CD14-positive monocyte (primary cell): ENCODE data around the gene MGAT5. TPM values are rescaled to one million over a fixed set of nuclear protein-coding genes. Genes with fewer than 3 reads are reported as not detected.

Experiments
- DNase-seq, 3 donors: peaks; one replicate each; pipeline ENCODE4 v3.0.0-alpha.2; 2011 to 2022
- H2AFZ ChIP-seq: 2 replicates; pipeline ENCODE4 v1.6.0; 2012; ENCODE audit warnings: mild to moderate bottlenecking, low read depth, low read length, inconsistent platforms; ENCODE audit not compliant: insufficient read depth, poor library complexity, severe bottlenecking
- H3K27ac ChIP-seq, 2 donors: 1 replicate in 1 of 2; 2 replicates in 1 of 2; pipeline ENCODE4 v1.5.1; 2012 to 2013; ENCODE audit warnings: low read length in 2 of 2, control low read depth in 1 of 2, inconsistent platforms in 1 of 2, low read depth in 1 of 2, mild to moderate bottlenecking in 1 of 2
- H3K27me3 ChIP-seq, 2 donors: one replicate each; pipeline versions ENCODE4 v1.6.0 to v1.6.1; 2011 to 2013; ENCODE audit warnings: low read length in 2 of 2; ENCODE audit not compliant: control insufficient read depth in 2 of 2, insufficient read depth in 2 of 2
- H3K36me3 ChIP-seq, 2 donors: replicated peaks in 1 of 2; 1 replicate in 1 of 2; 2 replicates in 1 of 2; pipeline versions ENCODE4 v1.5.1 to v1.6.1; 2012 to 2013; ENCODE audit warnings: low read length in 2 of 2, control low read depth in 1 of 2, inconsistent platforms in 1 of 2, mild to moderate bottlenecking in 1 of 2; ENCODE audit not compliant: insufficient read depth in 2 of 2, control insufficient read depth in 1 of 2
- H3K4me1 ChIP-seq, 2 donors: 1 replicate in 1 of 2; 2 replicates in 1 of 2; pipeline versions ENCODE4 v1.5.1 to v1.6.1; 2012 to 2013; ENCODE audit warnings: low read length in 2 of 2, control low read depth in 1 of 2, inconsistent platforms in 1 of 2, mild to moderate bottlenecking in 1 of 2, moderate library complexity in 1 of 2; ENCODE audit not compliant: insufficient read depth in 2 of 2, control insufficient read depth in 1 of 2
- H3K4me2 ChIP-seq: replicated peaks from 2 replicates; pipeline ENCODE3; 2012; ENCODE audit warnings: low read length, moderate library complexity, mild to moderate bottlenecking; ENCODE audit not compliant: poor library complexity, severe bottlenecking; ENCODE audit errors: extremely low read depth
- H3K4me3 ChIP-seq, 3 experiments: fragments of 200-600 bp in 1 of 3; sonication (generic) in 1 of 3; replicated peaks in 1 of 3; 1 replicate in 2 of 3; 2 replicates in 1 of 3; pipeline ENCODE4 v1.5.1; 2011 to 2013; ENCODE audit warnings: low read length in 3 of 3, mild to moderate bottlenecking in 3 of 3, control low read depth in 2 of 3, low read depth in 2 of 3, inconsistent platforms in 1 of 3, moderate library complexity in 1 of 3
- H3K79me2 ChIP-seq: 2 replicates; pipeline ENCODE4 v1.6.0; 2012; ENCODE audit warnings: mild to moderate bottlenecking, control low read depth, inconsistent platforms, low read length, moderate library complexity; ENCODE audit not compliant: insufficient read depth
- H3K9ac ChIP-seq: 2 replicates; pipeline ENCODE4 v1.6.0; 2017; ENCODE audit warnings: low read length, mild to moderate bottlenecking; ENCODE audit not compliant: insufficient read depth, poor library complexity, severe bottlenecking
- H3K9me3 ChIP-seq, 2 donors: replicated peaks in 1 of 2; 1 replicate in 1 of 2; 2 replicates in 1 of 2; pipeline versions ENCODE4 v1.5.1 to v1.6.1; 2012 to 2013; ENCODE audit warnings: low read length in 2 of 2, control low read depth in 1 of 2; ENCODE audit not compliant: control insufficient read depth in 1 of 2, insufficient read depth in 1 of 2
- H4K20me1 ChIP-seq: 2 replicates; pipeline ENCODE4 v1.6.0; 2012; ENCODE audit warnings: mild to moderate bottlenecking, low read length, control low read depth, moderate library complexity; ENCODE audit not compliant: insufficient read depth
- H3K27ac Mint-ChIP-seq, 7 donors: one replicate each; pipeline ENCODE4 v1.8.0; 2020; ENCODE audit warnings: mild to moderate bottlenecking in 7 of 7, mixed read lengths in 7 of 7, moderate library complexity in 6 of 7, inconsistent platforms in 2 of 7
- H3K27me3 Mint-ChIP-seq, 3 donors: one replicate each; pipeline ENCODE4 v1.8.0; 2021 to 2022; ENCODE audit warnings: low read depth in 3 of 3, mild to moderate bottlenecking in 3 of 3, mixed read lengths in 3 of 3, moderate library complexity in 3 of 3, inconsistent platforms in 1 of 3
- H3K36me3 Mint-ChIP-seq, 2 donors: one replicate each; pipeline ENCODE4 v1.8.0; 2020; ENCODE audit warnings: mixed read lengths in 2 of 2, inconsistent platforms in 1 of 2, mild to moderate bottlenecking in 1 of 2
- H3K4me1 Mint-ChIP-seq: one replicate; pipeline ENCODE4 v1.8.0; 2020; ENCODE audit warnings: mild to moderate bottlenecking, mixed read lengths
- H3K4me3 Mint-ChIP-seq, 2 donors: one replicate each; pipeline ENCODE4 v1.8.0; 2020; ENCODE audit warnings: mild to moderate bottlenecking in 2 of 2, mixed read lengths in 2 of 2, moderate library complexity in 1 of 2
- H3K9me3 Mint-ChIP-seq, 7 donors: one replicate each; pipeline ENCODE4 v1.8.0; 2020 to 2022; ENCODE audit warnings: mixed read lengths in 7 of 7, mild to moderate bottlenecking in 6 of 7, moderate library complexity in 6 of 7, inconsistent platforms in 2 of 7
- CTCF ChIP-seq: fragments of 200-600 bp; IDR thresholded peaks from one replicate; pipeline ENCODE4 v1.8.0; 2022; ENCODE audit warnings: antibody characterized with exemption, mild to moderate bottlenecking
- WGBS: methylation state at CpG from one replicate; pipeline ENCODE4 v1.1.5; 2013; ENCODE audit warnings: missing lambda C conversion rate; ENCODE audit not compliant: insufficient coverage; 5-methylcytosine and 5-hydroxymethylcytosine counted together
- intact Hi-C, 2 donors: fragments of 100-400 bp; cut with micrococcal nuclease; formaldehyde crosslinking; loops; one replicate each; pipeline versions ENCODE4 v1.15.0 to v1.15.1; 2023
- polyA plus RNA-seq, 3 donors: library from polyadenylated mRNA; depleted of rRNA in 1 of 3; unstranded in 2 of 3; stranded (reverse) in 1 of 3; fragments of 300-500 nt in 2 of 3; fragments of >200 nt in 1 of 3; fragmentation: Illumina TruSeq in 2 of 3; gene quantifications; 1 replicate in 2 of 3; 2 replicates in 1 of 3; pipeline ENCODE4 v1.2.3, GENCODE V29; 2012 to 2021

The MGAT5 gene
- polyA plus RNA-seq, 3 donors, result 1.9 to 6.6 (median 2.4) TPM

GRCh38 chr2:134359367-134360081, 105.7 kb downstream of the MGAT5 start:
- Histone ChIP-seq H4K20me1 (no peaks in the 10 kb centered on the region), H3K4me1 (no peaks in the 10 kb centered on the region), H3K27ac (no peak overlapping the region), H3K9ac (no peak overlapping the region), H3K36me3 (peaks cover 11 to 65% of the 10 kb centered on the region in 2 donors), H3K9me3 (no peaks in the 10 kb centered on the region), H3K79me2 (no peaks in the 10 kb centered on the region), H3K27me3 (no peaks in the 10 kb centered on the region), H3K4me2 (no peak overlapping the region), H3K4me3 (no peak overlapping the region), H2AFZ (no peak overlapping the region)
- no peak overlapping the region for H3K4me3 Mint-ChIP-seq
- intact Hi-C loops, result no loop called here
- DNase-seq, result no peak
- H3K27me3 Mint-ChIP-seq, result no peaks in the 10 kb centered on the region
- no peaks in the 10 kb centered on the region for H3K4me1 Mint-ChIP-seq
- H3K27ac Mint-ChIP-seq, result no peak overlapping the region
- H3K36me3 Mint-ChIP-seq, result peaks cover 43 to 60% of the 10 kb centered on the region in 2 donors
- 96% methylated on average over 7 of the region's 10 CpGs for WGBS
- no peaks in the 10 kb centered on the region for H3K9me3 Mint-ChIP-seq
- TF ChIP-seq CTCF, result no peak

GRCh38 chr2:134360745-134361487, 107.0 kb downstream of the MGAT5 start:
- Histone ChIP-seq H3K27me3 (no peaks in the 10 kb centered on the region), H3K4me3 (no peak overlapping the region), H3K27ac (no peak overlapping the region), H3K9me3 (no peaks in the 10 kb centered on the region), H3K4me2 (no peak overlapping the region), H3K36me3 (peaks cover 11 to 64% of the 10 kb centered on the region in 2 donors), H3K4me1 (no peaks in the 10 kb centered on the region), H3K9ac (no peak overlapping the region), H4K20me1 (no peaks in the 10 kb centered on the region), H2AFZ (no peak overlapping the region), H3K79me2 (no peaks in the 10 kb centered on the region)
- WGBS, result 96% methylated on average over 8 of the region's 10 CpGs
- intact Hi-C loops, result no loop called here
- H3K27me3 Mint-ChIP-seq, result no peaks in the 10 kb centered on the region
- H3K36me3 Mint-ChIP-seq, result peaks cover 41 to 51% of the 10 kb centered on the region in 2 donors
- no peak for TF ChIP-seq CTCF
- no peak for DNase-seq
- no peaks in the 10 kb centered on the region for H3K4me1 Mint-ChIP-seq
- H3K27ac Mint-ChIP-seq, result peak overlapping the region in 2 of 7 donors; percentile 33 to 63
- H3K4me3 Mint-ChIP-seq, result no peak overlapping the region
- H3K9me3 Mint-ChIP-seq, result no peaks in the 10 kb centered on the region
